Karpas-422 (cell line): ENCODE measurements around the gene KIF21B. TPM values are rescaled to one million over a fixed set of nuclear protein-coding genes. Genes with fewer than 3 reads are reported as not detected.

Source experiments
- DNase-seq: peaks from one replicate; pipeline ENCODE4 v3.0.0-alpha.2; 2015
- H2AFZ ChIP-seq: fragments of 200-600 bp; sonication (generic); 2 replicates; pipeline ENCODE4 v1.6.1; 2014; ENCODE audit warnings: antibody characterized with exemption, low read length, mixed read lengths
- H3K27ac ChIP-seq: fragments of 200-600 bp; sonication (generic); 2 replicates; pipeline ENCODE4 v1.5.1; 2014; ENCODE audit warnings: mild to moderate bottlenecking, low read length, moderate library complexity
- H3K27me3 ChIP-seq: fragments of 200-600 bp; sonication (generic); 2 replicates; pipeline ENCODE4 v1.6.1; 2014; ENCODE audit warnings: low read length, mixed read lengths
- H3K36me3 ChIP-seq: fragments of 200-600 bp; sonication (generic); 2 replicates; pipeline ENCODE4 v1.6.1; 2014; ENCODE audit warnings: low read length, mixed read lengths; ENCODE audit not compliant: insufficient read depth
- H3K4me1 ChIP-seq: fragments of 200-600 bp; sonication (generic); 2 replicates; pipeline ENCODE4 v1.6.1; 2014; ENCODE audit warnings: mild to moderate bottlenecking, low read length, mixed read lengths
- H3K4me2 ChIP-seq: fragments of 200-600 bp; sonication (generic); 2 replicates; pipeline ENCODE4 v1.6.1; 2014; ENCODE audit warnings: low read length, low read depth, mild to moderate bottlenecking; ENCODE audit not compliant: poor library complexity, severe bottlenecking
- H3K4me3 ChIP-seq: fragments of 200-600 bp; sonication (generic); 2 replicates; pipeline ENCODE4 v1.5.1; 2014; ENCODE audit warnings: mild to moderate bottlenecking, antibody characterized with exemption, low read length, mixed read lengths
- H3K79me2 ChIP-seq: fragments of 200-600 bp; sonication (generic); 2 replicates; pipeline ENCODE4 v1.6.1; 2014; ENCODE audit warnings: mild to moderate bottlenecking, low read length, mixed read lengths
- H3K9ac ChIP-seq: fragments of 200-600 bp; sonication (generic); 2 replicates; pipeline ENCODE4 v1.6.0; 2014; ENCODE audit warnings: low read length
- H3K9me2 ChIP-seq: fragments of 200-600 bp; sonication (generic), shearing (Covaris generic); replicated peaks from 2 replicates; pipeline ENCODE4 v1.6.0; 2014; ENCODE audit warnings: mild to moderate bottlenecking, low read length, moderate library complexity; ENCODE audit not compliant: insufficient read depth
- H3K9me3 ChIP-seq: fragments of 300-700, 200-600 bp; sonication (generic); 2 replicates; pipeline ENCODE4 v1.6.1; 2014; ENCODE audit warnings: low read length, mixed read lengths
- H4K20me1 ChIP-seq: fragments of 200-600 bp; sonication (generic); 2 replicates; pipeline ENCODE4 v1.6.1; 2014; ENCODE audit warnings: mild to moderate bottlenecking, antibody characterized with exemption, low read length, low read depth; ENCODE audit not compliant: insufficient read depth
- total RNA-seq: library from RNA; depleted of rRNA; stranded (reverse); fragments of >200 nt; shearing (Covaris generic); gene quantifications from 2 replicates; pipeline ENCODE4 v1.2.3, GENCODE V29; 2014; ENCODE audit warnings: low replicate concordance

KIF21B gene
- total RNA-seq, 1 experiment from 2014 or later, result 0.22 TPM

GRCh38 chr1:200959411-200959921 lies 64.0 kb downstream of the KIF21B start:
- H4K20me1 ChIP-seq, result no peaks in the 10 kb centered on the region
- no peak overlapping the region for H3K9ac ChIP-seq
- peaks cover 9% of the 10 kb centered on the region for H3K4me1 ChIP-seq
- H3K9me3 ChIP-seq, result no peaks in the 10 kb centered on the region
- H3K27ac ChIP-seq, result no peak overlapping the region
- H3K79me2 ChIP-seq, result no peaks in the 10 kb centered on the region
- H2AFZ ChIP-seq, result no peak overlapping the region
- DNase-seq, result no peak
- no peak overlapping the region for H3K4me3 ChIP-seq
- no peaks in the 10 kb centered on the region for H3K36me3 ChIP-seq
- no peaks in the 10 kb centered on the region for H3K27me3 ChIP-seq
- no peak overlapping the region for H3K4me2 ChIP-seq
- no peaks in the 10 kb centered on the region for H3K9me2 ChIP-seq

DNA sequence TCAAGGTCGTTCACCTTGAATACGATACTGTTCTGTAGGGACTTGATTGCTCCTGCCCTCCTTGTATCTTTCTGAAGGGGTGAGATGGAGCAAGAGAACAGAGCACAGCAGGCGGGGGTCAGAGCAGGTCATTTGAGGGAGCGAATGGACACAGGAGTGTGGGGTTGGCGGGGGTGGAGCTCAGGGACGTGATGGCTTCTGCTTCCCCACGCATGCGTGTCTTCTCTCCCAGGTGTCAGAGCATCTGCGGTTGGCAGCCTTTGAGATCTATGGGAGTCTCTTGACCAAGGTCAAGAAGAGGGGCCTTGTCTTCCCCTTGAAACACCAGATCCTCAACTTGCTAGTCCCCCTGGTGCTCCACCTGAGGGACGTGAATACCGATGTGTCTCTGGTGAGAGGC lies 64.9 kb downstream of the KIF21B start:
- H3K9ac ChIP-seq, result no peak overlapping the region
- H3K4me1 ChIP-seq, result peaks cover 9% of the 10 kb centered on the region
- no peak overlapping the region for H3K27ac ChIP-seq
- H3K9me2 ChIP-seq, result no peaks in the 10 kb centered on the region
- H3K4me3 ChIP-seq, result no peak overlapping the region
- no peaks in the 10 kb centered on the region for H3K36me3 ChIP-seq
- H3K9me3 ChIP-seq, result no peaks in the 10 kb centered on the region
- H2AFZ ChIP-seq, result no peak overlapping the region
- no peaks in the 10 kb centered on the region for H3K27me3 ChIP-seq
- no peak for DNase-seq
- H3K4me2 ChIP-seq, result no peak overlapping the region
- no peaks in the 10 kb centered on the region for H4K20me1 ChIP-seq
- H3K79me2 ChIP-seq, result no peaks in the 10 kb centered on the region

GRCh38 chr1:200954434-200954833 lies 69.1 kb downstream of the KIF21B start:
- no peak overlapping the region for H3K27ac ChIP-seq
- H3K9ac ChIP-seq, result no peak overlapping the region
- no peak overlapping the region for H3K4me3 ChIP-seq
- no peak overlapping the region for H3K4me2 ChIP-seq
- H3K27me3 ChIP-seq, result no peaks in the 10 kb centered on the region
- peak; percentile 23 for DNase-seq
- H2AFZ ChIP-seq, result no peak overlapping the region
- H3K9me2 ChIP-seq, result no peaks in the 10 kb centered on the region
- no peaks in the 10 kb centered on the region for H3K79me2 ChIP-seq
- no peaks in the 10 kb centered on the region for H3K4me1 ChIP-seq
- no peaks in the 10 kb centered on the region for H3K36me3 ChIP-seq
- H3K9me3 ChIP-seq, result no peaks in the 10 kb centered on the region
- H4K20me1 ChIP-seq, result no peaks in the 10 kb centered on the region

- H3K79me2 ChIP-seq, result no peaks in the 10 kb centered on the region
- no peak overlapping the region for H2AFZ ChIP-seq
- no peaks in the 10 kb centered on the region for H3K27me3 ChIP-seq
- H3K4me3 ChIP-seq, result no peak overlapping the region
- H3K9ac ChIP-seq, result no peak overlapping the region
- no peaks in the 10 kb centered on the region for H3K9me3 ChIP-seq
- no peak overlapping the region for H3K4me2 ChIP-seq
- no peaks in the 10 kb centered on the region for H3K4me1 ChIP-seq
- H3K27ac ChIP-seq, result no peak overlapping the region
- H3K9me2 ChIP-seq, result no peaks in the 10 kb centered on the region
- no peaks in the 10 kb centered on the region for H3K36me3 ChIP-seq
- no peak for DNase-seq
- H4K20me1 ChIP-seq, result no peaks in the 10 kb centered on the region
Observed at GRCh38 chr1:200951016-200951415, 72.5 kb downstream of the KIF21B start.

GRCh38 chr1:200949626-200950025 lies 73.9 kb downstream of the KIF21B start:
- Histone ChIP-seq H3K79me2 (no peaks in the 10 kb centered on the region), H2AFZ (no peak overlapping the region), H3K9me3 (no peaks in the 10 kb centered on the region), H3K27ac (no peak overlapping the region), H3K36me3 (no peaks in the 10 kb centered on the region), H4K20me1 (no peaks in the 10 kb centered on the region), H3K9ac (no peak overlapping the region), H3K27me3 (no peaks in the 10 kb centered on the region), H3K4me2 (no peak overlapping the region), H3K9me2 (no peaks in the 10 kb centered on the region), H3K4me1 (no peaks in the 10 kb centered on the region), H3K4me3 (no peak overlapping the region)
- no peak for DNase-seq

DNA sequence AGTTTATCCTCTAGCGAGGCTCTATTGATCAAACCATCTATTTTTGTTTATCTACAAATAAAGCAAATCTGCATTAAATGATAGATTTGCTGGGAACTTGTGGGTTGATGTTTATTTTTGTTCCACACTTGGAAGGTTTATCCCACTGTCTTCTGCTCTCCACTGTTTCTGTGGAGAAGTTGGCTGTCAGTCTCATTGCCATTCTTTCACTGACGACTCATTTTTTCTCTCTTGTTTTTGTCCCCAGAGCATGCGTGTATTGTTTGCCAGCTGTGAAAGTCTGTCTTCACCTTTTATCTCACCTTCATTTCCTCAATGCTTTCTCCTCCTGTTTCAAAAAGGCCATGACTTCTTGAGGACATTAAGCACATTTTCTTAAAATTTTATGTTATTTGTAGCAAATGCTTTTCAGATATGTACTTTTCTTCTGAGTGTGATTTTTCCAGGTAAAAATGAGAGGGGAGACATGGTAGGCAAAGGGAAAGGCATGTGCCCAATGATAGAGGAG lies 76.4 kb downstream of the KIF21B start:
- Histone ChIP-seq H3K27me3 (no peaks in the 10 kb centered on the region), H3K9me3 (no peaks in the 10 kb centered on the region), H3K4me1 (no peaks in the 10 kb centered on the region), H3K9ac (no peak overlapping the region), H3K4me3 (no peak overlapping the region), H3K36me3 (no peaks in the 10 kb centered on the region), H3K79me2 (no peaks in the 10 kb centered on the region), H2AFZ (no peak overlapping the region), H3K27ac (no peak overlapping the region), H3K9me2 (no peaks in the 10 kb centered on the region), H4K20me1 (no peaks in the 10 kb centered on the region), H3K4me2 (no peak overlapping the region)
- no peak for DNase-seq

- Histone ChIP-seq H3K79me2 (no peaks in the 10 kb centered on the region), H3K9me3 (no peaks in the 10 kb centered on the region), H4K20me1 (no peaks in the 10 kb centered on the region), H3K27me3 (no peaks in the 10 kb centered on the region), H3K4me1 (no peaks in the 10 kb centered on the region), H3K4me2 (no peak overlapping the region), H3K9ac (no peak overlapping the region), H2AFZ (no peak overlapping the region), H3K36me3 (no peaks in the 10 kb centered on the region), H3K9me2 (no peaks in the 10 kb centered on the region), H3K27ac (no peak overlapping the region), H3K4me3 (no peak overlapping the region)
- DNase-seq, result peak; percentile 19
Observed at GRCh38 chr1:200945111-200945510, 78.4 kb downstream of the KIF21B start.

GRCh38 chr1:200938955-200939354 lies 84.6 kb downstream of the KIF21B start:
- no peaks in the 10 kb centered on the region for H4K20me1 ChIP-seq
- no peak overlapping the region for H3K4me3 ChIP-seq
- no peaks in the 10 kb centered on the region for H3K4me1 ChIP-seq
- H3K27ac ChIP-seq, result no peak overlapping the region
- DNase-seq, result no peak
- H3K27me3 ChIP-seq, result no peaks in the 10 kb centered on the region
- no peak overlapping the region for H2AFZ ChIP-seq
- no peaks in the 10 kb centered on the region for H3K36me3 ChIP-seq
- no peak overlapping the region for H3K9ac ChIP-seq
- no peaks in the 10 kb centered on the region for H3K9me3 ChIP-seq
- no peaks in the 10 kb centered on the region for H3K79me2 ChIP-seq
- no peak overlapping the region for H3K4me2 ChIP-seq
- no peaks in the 10 kb centered on the region for H3K9me2 ChIP-seq
